ENCODE measurements around the gene TIPARP. TPM values are rescaled to one million over a fixed set of nuclear protein-coding genes. Genes with fewer than 3 reads are reported as not detected.

Gene TIPARP
- total and polyA plus RNA-seq, 4 donors: 4.4 to 13.6 (median 8.8) TPM

- no peak for TF ChIP-seq MAX (IDR thresholded peaks at IDR 0.05)
- no peak for TF ChIP-seq GABPA (IDR thresholded peaks at IDR 0.05 in 1 of 2, conservative IDR thresholded peaks at IDR 0.05 in 1 of 2)
- TF ChIP-seq TAF1 (conservative IDR thresholded peaks at IDR 0.05): no peak
- no peak for TF ChIP-seq ZBTB33 (IDR thresholded peaks at IDR 0.05)
- TF ChIP-seq FOXA2 (IDR thresholded peaks at IDR 0.05): no peak
- no peak for TF ChIP-seq RXRA (IDR thresholded peaks at IDR 0.05)
- TF ChIP-seq SP1 (IDR thresholded peaks at IDR 0.05): no peak
- no peak for TF ChIP-seq FOXA1 (IDR thresholded peaks at IDR 0.05)
These were observed 18.8 kb downstream of the TIPARP start (continued) for GRCh38 chr3:156693166-156693565.

- Histone ChIP-seq H3K4me1 (ENCODE audit: control insufficient read depth in 4 of 4, insufficient read depth in 4 of 4, low read length in 3 of 4) (peaks cover 0 to 23% (median 20%) of the 10 kb centered on the region in 4 donors), H3K4me3 (ENCODE audit: low read depth in 1 of 3, low read length in 3 of 3) (no peak overlapping the region), H3K27me3 (ENCODE audit: control insufficient read depth in 4 of 4, insufficient read depth in 4 of 4, low read length in 3 of 4) (no peaks in the 10 kb centered on the region), H3K36me3 (ENCODE audit: control insufficient read depth in 4 of 4, insufficient read depth in 3 of 4, low read depth in 1 of 4, low read length in 3 of 4) (peaks cover 6 to 45% (median 34%) of the 10 kb centered on the region in 4 donors), H3K9me3 (ENCODE audit: control insufficient read depth in 4 of 4, low read length in 3 of 4) (no peaks in the 10 kb centered on the region), H3K9ac (ENCODE audit: low read depth in 1 of 2, low read length in 2 of 2) (no peak overlapping the region), H3K27ac (ENCODE audit: low read depth in 1 of 2, low read length in 2 of 2) (no peak overlapping the region)
- no peak for DNase-seq (ENCODE audit: low spot score)
- TF ChIP-seq FOXA1 (IDR thresholded peaks at IDR 0.05) (no peak), RAD21 (IDR thresholded peaks at IDR 0.05) (no peak), SP1 (IDR thresholded peaks at IDR 0.05) (no peak), HNF4G (IDR thresholded peaks at IDR 0.05) (no peak), ZBTB33 (IDR thresholded peaks at IDR 0.05) (no peak), FOXA2 (IDR thresholded peaks at IDR 0.05) (no peak), RXRA (IDR thresholded peaks at IDR 0.05) (no peak), REST (IDR thresholded peaks at IDR 0.05) (no peak), NR2F2 (IDR thresholded peaks at IDR 0.05) (no peak), HNF4A (conservative IDR thresholded peaks at IDR 0.05) (no peak), MAX (IDR thresholded peaks at IDR 0.05) (no peak), ATF3 (IDR thresholded peaks at IDR 0.05) (no peak), JUND (IDR thresholded peaks at IDR 0.05) (no peak), CTCF (IDR thresholded peaks at IDR 0.05; ENCODE audit: low read depth, low read length, missing input control) (no peak), GABPA (IDR thresholded peaks at IDR 0.05 in 1 of 2, conservative IDR thresholded peaks at IDR 0.05 in 1 of 2) (no peak), YY1 (IDR thresholded peaks at IDR 0.05) (no peak), TAF1 (conservative IDR thresholded peaks at IDR 0.05) (no peak)
These were observed 20.1 kb downstream of the TIPARP start for GRCh38 chr3:156694536-156694935.
